Loucy (cell line): Measurements from ENCODE around the gene ZNF831.

ENCODE experiments used
- EZH2phosphoT487 ChIP-seq: fragments of 200-600 bp; IDR thresholded peaks from 2 replicates; pipeline ENCODE4 v1.6.1; 2018; ENCODE audit warnings: antibody characterized with exemption, mild to moderate bottlenecking, moderate library complexity, borderline replicate concordance
- TF ChIP-seq, protein P1 (sequence below): fragments of 200-600 bp; sonication (generic); conservative IDR thresholded peaks from 2 replicates; pipeline ENCODE4 v1.5.1; 2014; ENCODE audit warnings: mild to moderate bottlenecking, antibody characterized with exemption, low read length

DNA sequence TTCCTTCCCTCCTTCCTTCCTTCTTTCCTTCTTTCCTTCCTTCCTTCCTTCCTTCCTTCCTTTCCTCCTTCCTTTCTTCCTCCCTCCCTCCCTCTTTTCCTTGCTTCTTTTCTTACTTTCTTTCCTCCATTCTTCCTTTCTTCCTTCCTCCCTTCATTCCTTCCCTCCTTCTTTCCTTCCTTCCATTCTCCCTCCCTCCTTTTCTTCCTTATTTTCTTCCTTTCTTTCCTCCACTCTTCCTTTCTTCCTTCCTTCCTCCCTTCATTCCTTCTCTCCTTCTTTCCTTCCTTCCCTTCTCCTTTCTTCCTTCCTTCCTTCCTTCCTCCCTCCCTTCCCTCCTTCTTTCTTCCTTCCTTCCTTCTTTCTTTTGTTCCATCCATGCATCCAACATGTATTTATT, 101.7 kb downstream of the ZNF831 start:
- TF ChIP-seq, protein P1, sequence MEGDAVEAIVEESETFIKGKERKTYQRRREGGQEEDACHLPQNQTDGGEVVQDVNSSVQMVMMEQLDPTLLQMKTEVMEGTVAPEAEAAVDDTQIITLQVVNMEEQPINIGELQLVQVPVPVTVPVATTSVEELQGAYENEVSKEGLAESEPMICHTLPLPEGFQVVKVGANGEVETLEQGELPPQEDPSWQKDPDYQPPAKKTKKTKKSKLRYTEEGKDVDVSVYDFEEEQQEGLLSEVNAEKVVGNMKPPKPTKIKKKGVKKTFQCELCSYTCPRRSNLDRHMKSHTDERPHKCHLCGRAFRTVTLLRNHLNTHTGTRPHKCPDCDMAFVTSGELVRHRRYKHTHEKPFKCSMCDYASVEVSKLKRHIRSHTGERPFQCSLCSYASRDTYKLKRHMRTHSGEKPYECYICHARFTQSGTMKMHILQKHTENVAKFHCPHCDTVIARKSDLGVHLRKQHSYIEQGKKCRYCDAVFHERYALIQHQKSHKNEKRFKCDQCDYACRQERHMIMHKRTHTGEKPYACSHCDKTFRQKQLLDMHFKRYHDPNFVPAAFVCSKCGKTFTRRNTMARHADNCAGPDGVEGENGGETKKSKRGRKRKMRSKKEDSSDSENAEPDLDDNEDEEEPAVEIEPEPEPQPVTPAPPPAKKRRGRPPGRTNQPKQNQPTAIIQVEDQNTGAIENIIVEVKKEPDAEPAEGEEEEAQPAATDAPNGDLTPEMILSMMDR, result no peak
- no peak for TF ChIP-seq EZH2phosphoT487
